Activated naive CD4-positive, alpha-beta T cell treated with anti-CD3 and anti-CD28 coated beads, Interleukin-2, amount 10 ng/mL, durations not matched to agents 7 days and 5 days (primary cell): Measurements from ENCODE around the gene SAMD14.

ENCODE experiments used
- CTCF ChIA-PET: fragments of 350-600 bp; sonication (Branson Sonifier 250); formaldehyde crosslinking; loops from one replicate; lab custom pipeline; 2021; ENCODE audit warnings: antibody characterized with exemption; lab: Charles Lee
- DNase-seq: peaks from one replicate; pipeline ENCODE4 v3.0.0-alpha.2; 2020
- H3K27ac Mint-ChIP-seq: one replicate; pipeline ENCODE4 v1.8.0; 2021; ENCODE audit warnings: mild to moderate bottlenecking, moderate library complexity, mixed read lengths
- H3K27me3 Mint-ChIP-seq: one replicate; pipeline ENCODE4 v1.8.0; 2021; ENCODE audit warnings: mild to moderate bottlenecking, mixed read lengths
- H3K36me3 Mint-ChIP-seq: one replicate; pipeline ENCODE4 v1.8.0; 2021; ENCODE audit warnings: mixed read lengths
- H3K4me1 Mint-ChIP-seq: one replicate; pipeline ENCODE4 v1.8.0; 2021; ENCODE audit warnings: mixed read lengths
- H3K4me3 Mint-ChIP-seq: one replicate; pipeline ENCODE4 v1.8.0; 2021; ENCODE audit warnings: mild to moderate bottlenecking, moderate library complexity, mixed read lengths
- H3K9me3 Mint-ChIP-seq: one replicate; pipeline ENCODE4 v1.8.0; 2021; ENCODE audit warnings: mixed read lengths

Gene SAMD14

DNA sequence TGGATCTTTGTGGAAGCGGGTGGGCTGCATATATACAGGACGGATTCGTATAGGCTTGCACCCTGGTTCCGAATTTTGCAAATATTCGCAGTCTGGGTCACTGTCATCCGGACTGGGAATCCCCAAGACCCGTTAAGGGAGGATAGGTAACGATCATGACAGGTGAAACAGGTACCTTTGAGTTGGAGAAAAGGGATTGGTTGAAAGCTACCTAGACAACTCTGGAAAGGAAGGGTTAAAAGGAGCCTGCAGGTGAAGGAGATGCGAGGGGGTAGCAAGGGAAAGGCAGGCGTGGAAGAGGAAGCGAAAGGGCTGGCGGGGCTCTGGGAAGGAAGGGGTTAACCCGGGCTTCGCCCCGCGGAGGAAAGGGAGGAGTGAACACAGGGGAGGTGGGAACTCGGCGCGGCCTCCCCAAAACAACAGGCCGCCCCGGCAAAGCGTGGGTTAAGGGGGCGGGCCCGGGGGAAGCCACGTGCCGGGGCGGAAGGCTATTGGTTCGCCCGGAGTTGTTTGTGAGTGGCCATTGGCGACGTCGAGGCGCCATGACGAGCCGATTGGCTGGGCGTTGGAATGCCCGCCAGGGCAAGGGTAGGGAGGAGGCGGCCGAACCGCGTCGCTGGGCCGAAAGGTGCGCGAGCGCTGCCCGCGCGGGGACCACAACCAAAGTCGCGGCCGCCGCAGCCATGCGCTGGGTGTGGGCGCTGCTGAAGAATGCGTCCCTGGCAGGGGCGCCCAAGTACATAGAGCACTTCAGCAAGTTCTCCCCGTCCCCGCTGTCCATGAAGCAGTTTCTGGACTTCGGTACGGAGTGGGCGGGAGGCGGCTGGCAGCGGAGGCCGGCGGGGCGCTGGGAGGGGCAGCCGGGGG, 35.0 kb downstream of the SAMD14 start, which contains the start of gene PDK2:
TSS of gene PDK2 (plus strand) at position 599 of the 867 bp plus-strand sequence. CDS start at position 684, 85 bp downstream.
- CTCF ChIA-PET: interaction anchor here (0.7 to 5.2 kb wide), 49 partner anchors 7 to 226 kb away, joined by 3 to 27 read pairs (median 5); partner anchors contain the start of genes ITGA3, SAMD14 and SGCA
- H3K9me3 Mint-ChIP-seq: no peaks in the 10 kb centered on the region
- H3K36me3 Mint-ChIP-seq: peaks cover 4% of the 10 kb centered on the region
- H3K4me3 Mint-ChIP-seq: peak within 1 kb of the TSS; percentile 97
- peaks cover 5% of the 10 kb centered on the region for H3K27me3 Mint-ChIP-seq
- DNase-seq: peak; percentile 97
- peak within 1 kb of the TSS; percentile 94 for H3K27ac Mint-ChIP-seq
- peaks cover 34% of the 10 kb centered on the region for H3K4me1 Mint-ChIP-seq

DNA sequence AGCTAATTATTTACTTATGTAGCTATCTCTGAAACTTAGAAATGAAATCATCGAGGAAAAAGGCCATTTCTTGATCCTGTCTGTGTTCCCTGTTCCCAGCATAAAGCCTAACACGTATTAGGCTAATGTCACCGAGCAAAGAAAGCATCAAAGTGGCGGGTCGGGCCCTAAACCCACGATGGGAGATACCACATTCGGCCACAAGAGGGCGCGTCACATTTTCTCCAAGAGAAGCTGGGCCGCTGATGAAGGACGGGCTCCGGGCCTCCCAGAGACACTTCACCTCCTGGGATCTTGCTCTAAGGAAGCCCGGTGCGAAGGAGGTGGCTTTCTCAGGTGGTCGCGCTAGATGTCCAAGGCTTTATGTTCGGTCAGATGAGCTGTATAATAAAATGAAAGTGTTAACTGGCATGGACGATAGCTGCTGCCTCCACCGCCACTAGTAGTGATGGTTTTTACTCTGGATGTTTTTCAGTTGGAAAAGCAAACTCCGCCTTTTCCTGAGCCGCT, 35.7 kb downstream of the SAMD14 start:
- H3K9me3 Mint-ChIP-seq: no peaks in the 10 kb centered on the region
- H3K4me1 Mint-ChIP-seq: peaks cover 34% of the 10 kb centered on the region
- peaks cover 4% of the 10 kb centered on the region for H3K36me3 Mint-ChIP-seq
- H3K27me3 Mint-ChIP-seq: peaks cover 5% of the 10 kb centered on the region
- CTCF ChIA-PET: interaction anchor here (0.7 to 5.2 kb wide), 49 partner anchors 8 to 227 kb away, joined by 3 to 27 read pairs (median 5); partner anchors contain the start of genes ITGA3, SAMD14 and SGCA
- DNase-seq: peak; percentile 93
- peak overlapping the region; percentile 94 for H3K27ac Mint-ChIP-seq
- H3K4me3 Mint-ChIP-seq: peak overlapping the region; percentile 97

DNA sequence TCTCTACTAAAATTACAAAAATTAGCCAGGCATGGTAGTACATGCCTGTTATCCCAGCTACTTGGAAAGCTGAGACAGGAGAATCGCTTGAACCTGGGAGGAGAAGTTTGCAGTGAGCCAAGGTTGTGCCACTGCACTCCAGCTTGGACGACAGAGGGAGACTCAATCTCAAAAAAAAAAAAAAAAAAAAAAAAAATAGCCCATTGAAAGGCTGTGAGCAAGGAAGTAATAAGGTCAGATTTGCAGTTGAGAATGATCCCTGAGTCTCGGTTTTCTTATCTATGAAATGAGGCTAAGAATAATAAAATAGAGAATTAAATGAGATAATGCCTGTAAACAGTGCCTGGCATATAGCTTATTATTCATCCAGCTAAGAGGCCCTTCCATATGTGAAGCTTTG, 36.2 kb downstream of the SAMD14 start:
- Mint-ChIP-seq H3K36me3 (peaks cover 4% of the 10 kb centered on the region), H3K27me3 (peaks cover 5% of the 10 kb centered on the region), H3K4me3 (peak overlapping the region; percentile 97), H3K4me1 (peaks cover 34% of the 10 kb centered on the region), H3K27ac (no peak overlapping the region), H3K9me3 (no peaks in the 10 kb centered on the region)
- CTCF ChIA-PET: interaction anchor here (0.7 to 5.2 kb wide), 46 partner anchors 9 to 361 kb away, joined by 3 to 27 read pairs (median 4); partner anchors contain the start of genes ITGA3, SAMD14 and SGCA
- no peak for DNase-seq

DNA sequence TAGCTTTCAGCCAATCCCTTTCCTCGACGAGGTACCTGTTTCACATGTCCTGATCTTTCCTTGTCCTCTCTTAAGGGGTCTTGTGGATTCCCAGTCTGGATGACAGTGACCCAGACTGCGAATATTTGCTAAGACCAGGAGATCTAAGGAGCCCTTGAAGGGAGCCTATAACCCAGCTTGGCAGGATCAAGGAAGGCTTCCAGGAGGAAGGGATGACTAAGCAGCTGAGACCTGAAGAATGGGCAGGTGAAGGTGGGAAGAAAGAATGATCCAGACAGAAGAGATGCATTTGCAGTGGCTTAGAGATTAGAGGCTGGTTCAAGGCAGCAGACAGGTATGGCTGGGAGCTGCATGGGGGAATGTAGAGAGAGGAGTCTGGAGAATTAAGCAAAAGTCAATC, 36.7 kb downstream of the SAMD14 start:
- peaks cover 34% of the 10 kb centered on the region for H3K4me1 Mint-ChIP-seq
- H3K27ac Mint-ChIP-seq: no peak overlapping the region
- no peak for DNase-seq
- H3K27me3 Mint-ChIP-seq: peaks cover 5% of the 10 kb centered on the region
- no peaks in the 10 kb centered on the region for H3K9me3 Mint-ChIP-seq
- H3K4me3 Mint-ChIP-seq: no peak overlapping the region
- CTCF ChIA-PET: interaction anchor here (0.7 to 5.2 kb wide), 15 partner anchors 10 to 361 kb away, joined by 3 to 27 read pairs (median 8); no protein-coding TSS in a partner anchor
- peaks cover 1% of the 10 kb centered on the region for H3K36me3 Mint-ChIP-seq

DNA sequence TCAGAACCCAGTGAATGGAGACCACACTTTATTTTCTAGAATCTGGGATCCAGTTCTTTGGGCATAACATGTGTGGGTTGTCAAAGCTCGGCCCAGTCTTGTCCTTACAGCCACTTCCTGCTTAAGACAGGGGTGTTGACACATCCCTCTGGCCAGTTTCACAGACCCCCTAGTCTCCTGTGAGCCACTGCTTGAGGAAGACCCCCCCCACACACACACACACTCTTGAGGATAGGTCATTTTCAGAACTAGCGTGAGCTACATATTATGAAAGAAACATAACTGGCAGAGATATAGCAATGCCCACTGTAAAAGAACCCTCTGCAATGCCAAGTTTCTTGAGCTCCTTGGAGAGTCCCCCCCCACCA, 38.1 kb downstream of the SAMD14 start:
- CTCF ChIA-PET: interaction anchor here (1.0 to 5.2 kb wide), 8 partner anchors 12 to 182 kb away, joined by 3 to 27 read pairs (median 6); partner anchors contain the start of genes ITGA3 and TMEM92
- peaks cover 5% of the 10 kb centered on the region for H3K27me3 Mint-ChIP-seq
- no peak overlapping the region for H3K27ac Mint-ChIP-seq
- H3K4me1 Mint-ChIP-seq: peaks cover 29% of the 10 kb centered on the region
- H3K9me3 Mint-ChIP-seq: no peaks in the 10 kb centered on the region
- peaks cover 1% of the 10 kb centered on the region for H3K36me3 Mint-ChIP-seq
- no peak for DNase-seq
- no peak overlapping the region for H3K4me3 Mint-ChIP-seq

DNA sequence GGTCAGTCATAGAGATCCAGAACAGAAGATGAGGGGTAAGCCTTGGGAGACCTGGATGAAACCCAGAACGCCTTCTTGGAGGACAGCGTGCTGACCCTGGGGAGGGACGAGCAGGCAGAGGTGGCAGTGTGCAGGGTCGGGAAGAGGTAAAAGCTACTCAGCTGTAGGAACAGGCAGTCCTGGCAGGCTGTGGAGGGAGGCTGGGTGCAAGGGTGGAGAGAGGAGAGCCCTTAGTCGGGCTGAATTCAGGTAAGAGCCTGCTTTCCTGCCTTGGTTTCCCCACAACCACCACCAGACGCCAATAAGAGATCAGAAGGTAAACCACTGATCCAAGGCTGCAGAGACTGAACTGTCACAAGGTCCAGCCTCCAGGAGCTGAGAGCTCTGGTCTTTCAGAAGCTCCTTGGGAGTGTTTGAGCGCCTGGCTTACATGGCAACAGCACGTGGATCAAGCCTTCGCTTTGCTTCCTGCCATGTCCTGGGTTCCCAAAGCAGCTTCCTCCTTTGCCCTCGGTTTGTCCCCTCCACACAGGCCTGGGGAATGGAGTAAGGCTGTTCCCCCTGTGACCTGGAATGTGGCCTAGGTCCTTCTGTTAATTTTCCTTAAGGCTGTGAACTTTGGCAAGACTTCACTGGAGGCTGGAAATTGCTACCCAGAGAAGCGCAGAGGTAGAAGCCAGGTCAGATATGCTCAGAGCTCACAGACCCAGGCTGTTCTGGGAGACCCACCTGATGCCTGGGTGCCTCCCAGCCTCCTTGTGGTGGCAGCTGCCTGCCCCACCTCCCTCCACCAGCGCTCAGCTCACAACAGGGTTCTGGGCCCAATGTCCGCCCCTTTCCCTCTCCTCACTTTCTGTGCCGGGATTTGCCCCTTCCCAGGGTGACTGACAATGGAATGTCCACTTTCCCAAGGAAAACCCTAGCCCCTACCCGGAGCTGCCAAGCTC, 38.7 kb downstream of the SAMD14 start:
- peaks cover 23% of the 10 kb centered on the region for H3K4me1 Mint-ChIP-seq
- H3K27ac Mint-ChIP-seq: no peak overlapping the region
- peaks cover 1% of the 10 kb centered on the region for H3K36me3 Mint-ChIP-seq
- no peak for DNase-seq
- CTCF ChIA-PET: interaction anchor here (1.1 to 5.2 kb wide), 6 partner anchors 11 to 140 kb away, joined by 3 to 27 read pairs (median 5); partner anchors contain the start of gene ITGA3
- no peak overlapping the region for H3K4me3 Mint-ChIP-seq
- H3K9me3 Mint-ChIP-seq: no peaks in the 10 kb centered on the region
- peaks cover 5% of the 10 kb centered on the region for H3K27me3 Mint-ChIP-seq

DNA sequence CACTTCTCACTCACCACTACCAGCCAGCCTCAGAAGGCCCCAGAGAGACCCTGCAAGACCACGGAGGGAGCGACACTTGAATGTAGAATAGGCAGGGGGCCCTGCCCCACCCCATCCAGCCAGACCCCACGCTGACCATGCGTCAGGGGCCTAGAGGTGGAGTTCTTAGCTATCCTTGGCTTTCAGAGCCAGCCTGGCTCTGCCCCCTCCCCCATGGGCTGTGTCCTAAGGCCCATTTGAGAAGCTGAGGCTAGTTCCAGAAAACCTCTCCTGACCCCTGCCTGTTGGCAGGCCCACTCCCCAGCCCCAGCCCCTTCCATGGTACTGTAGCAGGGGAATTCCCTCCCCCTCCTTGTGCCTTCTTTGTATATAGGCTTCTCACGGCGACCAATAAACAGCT, 39.9 kb downstream of the SAMD14 start:
- Mint-ChIP-seq H3K27ac (no peak overlapping the region), H3K4me1 (peaks cover 11% of the 10 kb centered on the region), H3K9me3 (no peaks in the 10 kb centered on the region), H3K27me3 (peaks cover 5% of the 10 kb centered on the region), H3K4me3 (no peak overlapping the region), H3K36me3 (peaks cover under 1% of the 10 kb centered on the region)
- CTCF ChIA-PET: interaction anchor here (5.2 kb wide), 1 partner anchor 64 kb away, joined by 27 read pairs; no protein-coding TSS in a partner anchor
- no peak for DNase-seq

DNA sequence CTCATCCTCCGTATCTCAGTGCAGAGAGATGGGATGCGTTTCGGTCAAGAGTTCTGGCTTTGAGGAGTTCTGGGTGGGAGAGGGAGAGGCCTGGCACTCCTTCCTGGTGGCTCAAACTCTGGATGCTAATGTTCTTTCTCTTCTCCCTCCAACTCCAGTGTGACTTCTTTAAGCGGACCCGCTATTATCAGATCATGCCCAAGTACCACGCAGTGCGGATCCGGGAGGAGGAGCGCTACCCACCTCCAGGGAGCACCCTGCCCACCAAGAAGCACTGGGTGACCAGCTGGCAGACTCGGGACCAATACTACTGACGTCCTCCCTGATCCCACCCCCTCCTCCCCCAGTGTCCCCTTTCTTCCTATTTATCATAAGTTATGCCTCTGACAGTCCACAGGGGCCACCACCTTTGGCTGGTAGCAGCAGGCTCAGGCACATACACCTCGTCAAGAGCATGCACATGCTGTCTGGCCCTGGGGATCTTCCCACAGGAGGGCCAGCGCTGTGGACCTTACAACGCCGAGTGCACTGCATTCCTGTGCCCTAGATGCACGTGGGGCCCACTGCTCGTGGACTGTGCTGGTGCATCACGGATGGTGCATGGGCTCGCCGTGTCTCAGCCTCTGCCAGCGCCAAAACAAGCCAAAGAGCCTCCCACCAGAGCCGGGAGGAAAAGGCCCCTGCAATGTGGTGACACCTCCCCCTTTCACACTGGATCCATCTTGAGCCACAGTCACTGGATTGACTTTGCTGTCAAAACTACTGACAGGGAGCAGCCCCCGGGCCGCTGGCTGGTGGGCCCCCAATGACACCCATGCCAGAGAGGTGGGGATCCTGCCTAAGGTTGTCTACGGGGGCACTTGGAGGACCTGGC, 40.8 kb downstream of the SAMD14 start:
- CTCF ChIA-PET: no interaction called here
- H3K4me3 Mint-ChIP-seq: no peak overlapping the region
- H3K27ac Mint-ChIP-seq: no peak overlapping the region
- DNase-seq: no peak
- peaks cover 5% of the 10 kb centered on the region for H3K27me3 Mint-ChIP-seq
- peaks cover 2% of the 10 kb centered on the region for H3K4me1 Mint-ChIP-seq
- H3K9me3 Mint-ChIP-seq: no peaks in the 10 kb centered on the region
- H3K36me3 Mint-ChIP-seq: no peaks in the 10 kb centered on the region

DNA sequence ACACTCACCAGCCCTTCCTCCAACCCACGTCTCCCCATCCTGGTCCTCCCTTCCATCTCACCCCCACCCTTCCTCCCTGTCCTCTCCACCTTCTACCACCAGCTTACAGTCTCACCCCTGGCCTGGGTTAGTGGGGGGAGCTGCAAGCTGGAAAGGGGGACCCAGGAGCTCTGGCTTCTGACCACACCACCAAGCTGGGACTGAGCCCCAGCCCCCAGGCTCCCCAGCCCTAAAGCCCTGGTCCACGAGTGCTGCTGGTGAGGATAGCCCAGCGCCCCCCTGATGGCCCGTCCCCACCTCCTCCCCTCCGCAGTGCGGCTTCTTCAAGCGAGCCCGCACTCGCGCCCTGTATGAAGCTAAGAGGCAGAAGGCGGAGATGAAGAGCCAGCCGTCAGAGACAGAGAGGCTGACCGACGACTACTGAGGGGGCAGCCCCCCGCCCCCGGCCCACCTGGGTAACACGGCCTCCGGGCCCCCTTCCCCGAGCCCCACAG, 42.0 kb downstream of the SAMD14 start:
- no peaks in the 10 kb centered on the region for H3K36me3 Mint-ChIP-seq
- no peaks in the 10 kb centered on the region for H3K9me3 Mint-ChIP-seq
- CTCF ChIA-PET: interaction anchor here (0.5 to 2.8 kb wide), 32 partner anchors 8 to 230 kb away, joined by 3 to 111 read pairs (median 5); partner anchors contain the start of genes ITGA3 and PDK2
- no peak overlapping the region for H3K4me3 Mint-ChIP-seq
- no peaks in the 10 kb centered on the region for H3K27me3 Mint-ChIP-seq
- no peaks in the 10 kb centered on the region for H3K4me1 Mint-ChIP-seq
- H3K27ac Mint-ChIP-seq: no peak overlapping the region
- no peak for DNase-seq

DNA sequence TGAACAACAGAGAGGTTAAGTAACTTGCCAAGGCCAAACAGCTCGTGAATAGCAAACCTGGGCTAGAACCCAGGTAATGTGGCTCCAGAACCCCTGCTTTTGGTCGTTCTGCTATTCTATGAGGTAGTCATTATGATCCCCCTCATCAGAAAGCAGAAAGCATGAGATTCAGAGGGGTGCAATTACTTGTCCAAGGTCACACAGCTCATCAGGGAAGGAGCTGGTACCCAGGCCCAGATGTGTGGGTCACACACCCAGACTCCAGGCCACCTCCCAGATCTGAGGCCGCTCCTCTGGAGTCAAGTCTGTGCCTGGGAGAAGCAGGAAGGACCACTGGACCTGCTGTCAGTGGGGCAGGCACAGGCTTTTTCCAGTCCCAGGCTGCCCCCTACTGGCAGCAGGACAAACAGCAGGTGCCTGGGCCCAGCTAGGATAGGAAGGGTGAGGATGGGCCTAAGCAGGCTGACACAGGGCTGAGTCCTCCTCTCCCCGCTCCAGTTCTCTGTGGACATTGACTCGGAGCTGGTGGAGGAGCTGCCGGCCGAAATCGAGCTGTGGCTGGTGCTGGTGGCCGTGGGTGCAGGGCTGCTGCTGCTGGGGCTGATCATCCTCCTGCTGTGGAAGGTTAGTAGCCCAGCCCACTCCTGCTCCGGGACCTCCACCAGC, 42.6 kb downstream of the SAMD14 start:
- no peaks in the 10 kb centered on the region for H3K36me3 Mint-ChIP-seq
- CTCF ChIA-PET: interaction anchor here (0.5 to 2.8 kb wide), 35 partner anchors 8 to 230 kb away, joined by 3 to 111 read pairs (median 5); partner anchors contain the start of genes ITGA3 and PDK2
- no peaks in the 10 kb centered on the region for H3K27me3 Mint-ChIP-seq
- H3K4me3 Mint-ChIP-seq: no peak overlapping the region
- H3K4me1 Mint-ChIP-seq: no peaks in the 10 kb centered on the region
- H3K27ac Mint-ChIP-seq: no peak overlapping the region
- peak; percentile 84 for DNase-seq
- H3K9me3 Mint-ChIP-seq: no peaks in the 10 kb centered on the region

DNA sequence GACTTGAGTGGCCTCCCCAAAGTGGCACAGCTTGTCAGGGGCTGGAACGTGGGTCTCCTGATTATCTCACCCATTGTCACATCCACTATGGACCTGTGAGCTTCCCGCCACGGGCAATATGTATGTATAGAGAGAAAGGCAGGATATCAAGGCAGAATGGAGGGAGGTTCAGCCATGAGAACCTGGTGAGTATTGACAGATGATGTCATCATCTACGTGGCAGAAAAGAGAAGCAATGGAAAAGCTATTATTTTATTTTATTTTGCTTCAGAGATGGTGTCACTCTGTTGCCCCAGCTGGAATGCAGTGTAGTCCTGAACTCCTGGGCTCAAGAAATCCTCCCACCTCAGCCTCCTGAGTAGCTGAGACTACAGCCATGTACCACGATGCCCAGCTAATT, 48.2 kb downstream of the SAMD14 start:
- no peaks in the 10 kb centered on the region for H3K4me1 Mint-ChIP-seq

DNA sequence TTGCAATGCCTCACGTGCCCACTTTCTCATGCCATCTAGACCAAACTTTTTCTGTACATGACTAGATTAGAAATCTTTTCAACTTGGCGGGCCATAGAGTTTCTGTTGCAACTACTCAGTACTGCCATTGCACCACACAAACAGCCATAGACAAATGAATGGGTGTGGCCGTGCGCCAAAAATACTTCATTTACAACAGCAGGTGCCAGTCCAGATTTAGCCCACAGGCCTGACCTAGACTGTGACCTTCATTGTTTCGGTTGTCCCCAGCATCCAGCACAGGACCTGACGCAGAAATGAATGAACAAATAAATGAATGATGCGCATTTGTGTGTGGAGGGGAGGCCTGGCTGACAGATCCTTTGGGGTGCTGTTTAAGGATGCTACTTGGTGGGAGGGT, 49.1 kb downstream of the SAMD14 start:
- H3K9me3 Mint-ChIP-seq: no peaks in the 10 kb centered on the region
- no peak for DNase-seq
- no peaks in the 10 kb centered on the region for H3K36me3 Mint-ChIP-seq
- no peak overlapping the region for H3K4me3 Mint-ChIP-seq
- H3K4me1 Mint-ChIP-seq: no peaks in the 10 kb centered on the region
- no peaks in the 10 kb centered on the region for H3K27me3 Mint-ChIP-seq
- CTCF ChIA-PET: interaction anchor here (1.3 to 2.7 kb wide), 3 partner anchors 11 to 524 kb away, joined by 3 to 12 read pairs (median 4); partner anchors contain the start of gene PDK2
- H3K27ac Mint-ChIP-seq: no peak overlapping the region

More for the DNA sequence above, 48.2 kb downstream of the SAMD14 start:
- Mint-ChIP-seq H3K4me3 (no peak overlapping the region), H3K27ac (no peak overlapping the region), H3K36me3 (no peaks in the 10 kb centered on the region), H3K9me3 (no peaks in the 10 kb centered on the region), H3K27me3 (no peaks in the 10 kb centered on the region)
- CTCF ChIA-PET: interaction anchor here (0.6 to 2.7 kb wide), 4 partner anchors 13 to 1250 kb away, joined by 3 to 12 read pairs (median 3); partner anchors contain the start of gene PDK2
- DNase-seq: no peak
